Hematopoietic multipotent progenitor cell treated with erythropoietin and hydrocortisone succinate and interleukin-3 and kit ligand, for 15 days (in vitro differentiated cells): ENCODE measurements around the gene GLT1D1.
"Not testable (repeated sequence)": the region's sequence is repeated elsewhere in the genome, so short reads cannot be mapped to it uniquely, and the experiment has no call there.

Source experiments
- DNase-seq: peaks from one replicate; pipeline ENCODE4 v3.0.0-alpha.2; 2015; ENCODE audit warnings: low spot score

Gene GLT1D1

DNA sequence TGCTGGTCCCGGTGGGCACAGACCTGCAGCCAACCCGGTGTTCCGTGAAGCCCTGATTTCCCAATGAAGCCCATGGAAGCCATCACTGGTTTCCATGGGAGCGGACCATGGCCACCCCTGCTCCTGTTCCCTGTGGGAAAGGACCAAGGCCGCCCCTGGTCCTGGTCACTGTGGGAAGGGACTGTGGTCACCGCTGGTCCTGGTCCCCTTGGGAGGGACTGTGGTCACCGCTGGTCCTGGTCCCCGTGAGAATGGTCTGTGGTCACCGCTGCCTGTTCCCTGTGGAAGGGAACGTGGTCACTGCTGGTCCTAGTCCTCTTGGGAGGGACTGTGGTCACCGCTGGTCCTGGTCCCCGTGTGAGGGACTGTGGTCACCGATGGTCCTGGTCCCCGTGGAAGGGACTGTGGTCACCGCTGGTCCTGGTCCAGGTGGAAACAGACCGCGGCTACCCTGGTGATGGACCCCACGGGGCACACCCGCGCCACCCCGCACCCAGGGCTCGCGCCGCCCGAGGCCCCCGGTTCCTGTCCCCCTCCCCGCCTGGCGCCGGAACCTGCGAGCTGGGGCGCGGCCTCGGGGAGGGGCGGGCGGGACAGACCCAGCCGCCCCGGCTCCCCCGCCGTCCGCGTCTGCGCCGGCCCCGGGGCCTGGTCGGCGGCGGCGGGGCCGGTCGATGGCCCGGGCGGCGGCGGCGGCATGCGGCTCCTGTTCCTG lies at the start of gene GLT1D1:
GLT1D1 (plus strand) TSS at position 594 of the 715 bp plus-strand sequence; CDS start at position 698, 104 bp downstream.
- no peak for DNase-seq

- DNase-seq: no peak
These were observed 49.5 kb upstream of the GLT1D1 start for GRCh38 chr12:128803788-128804187.

DNA sequence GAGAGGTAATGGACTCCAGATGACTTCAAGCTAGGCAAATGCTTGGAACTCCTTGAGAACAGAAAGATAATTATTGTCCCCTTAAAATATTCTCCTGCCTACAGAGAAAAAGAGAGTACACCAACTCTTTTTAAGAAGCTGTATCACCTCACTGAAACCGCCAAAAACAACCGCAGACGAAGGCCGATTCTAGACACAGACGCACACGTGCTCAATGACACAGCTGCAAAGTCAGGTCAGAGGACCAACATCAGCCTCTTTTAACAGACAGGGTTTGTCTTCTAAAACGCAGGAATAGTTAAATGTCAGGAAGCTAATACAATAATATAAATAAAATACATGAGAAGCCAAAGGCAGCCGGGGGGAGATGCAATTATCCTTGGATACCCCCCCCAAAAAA lies 48.5 kb upstream of the GLT1D1 start:
- no peak for DNase-seq

DNA sequence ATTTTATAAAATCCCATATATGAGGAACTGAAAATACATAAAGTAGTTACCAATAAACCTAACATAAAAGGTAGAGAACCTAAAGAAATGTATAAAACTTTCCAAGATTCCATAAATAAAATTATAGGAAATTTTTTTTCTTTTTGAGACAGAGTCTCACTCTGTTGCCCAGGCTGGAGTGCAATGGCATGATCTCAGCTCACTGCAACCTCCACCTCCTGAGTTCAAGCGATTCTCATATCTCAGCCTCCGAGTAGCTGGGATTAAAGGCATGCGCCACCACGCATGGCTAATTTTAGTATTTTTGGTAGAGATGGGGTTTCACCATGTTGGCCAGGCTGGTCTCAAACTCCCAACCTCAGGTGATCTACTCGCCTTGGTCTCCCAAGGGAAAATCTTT lies 47.9 kb upstream of the GLT1D1 start:
- not testable (repeated sequence) for DNase-seq

DNA sequence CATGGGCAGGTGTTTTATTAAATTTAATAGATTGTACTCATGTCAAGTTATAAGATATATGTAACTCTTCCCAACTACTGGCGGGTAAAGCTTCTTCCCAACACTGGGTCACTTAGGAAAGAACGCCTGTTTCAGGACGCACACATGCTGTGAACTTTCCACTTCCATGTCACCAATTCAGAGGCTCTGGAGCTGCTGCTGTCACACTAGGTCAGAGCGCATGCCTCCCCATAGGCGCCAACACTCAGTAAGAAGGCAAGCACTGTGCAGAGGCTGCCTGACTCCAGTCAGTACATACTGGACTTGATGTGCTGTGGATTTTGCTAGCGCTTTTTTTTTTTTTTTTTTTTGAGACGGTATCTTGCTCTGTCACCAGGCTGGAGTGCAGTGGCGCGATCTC lies 46.7 kb upstream of the GLT1D1 start:
- no peak for DNase-seq

DNA sequence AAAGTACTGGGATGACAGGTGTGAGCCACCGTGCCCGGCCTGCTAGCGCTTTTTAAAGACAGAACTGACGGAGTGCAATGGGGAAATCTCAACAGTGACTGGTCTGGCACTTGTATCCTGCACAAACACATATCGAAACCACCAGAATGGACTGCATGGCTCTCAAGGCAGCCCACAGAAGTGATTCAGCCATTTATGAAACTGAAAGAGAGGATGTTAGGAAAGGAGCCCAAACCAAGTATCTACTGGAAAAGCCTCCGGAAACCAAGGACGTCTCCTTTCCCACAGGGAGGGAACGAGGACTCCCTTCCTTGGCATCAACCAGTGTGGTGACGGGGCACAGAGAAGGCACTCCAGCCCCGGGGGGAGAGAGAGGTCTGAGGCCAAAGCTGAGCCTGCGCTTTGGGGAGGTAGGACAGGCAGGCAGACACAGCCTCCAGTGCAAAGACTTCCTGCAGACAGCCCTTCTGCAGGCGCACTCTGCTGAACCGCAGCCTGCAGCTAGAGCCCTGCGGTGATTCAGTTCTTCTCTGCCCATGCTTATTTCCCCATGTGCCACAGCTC lies 46.0 kb upstream of the GLT1D1 start:
- no peak for DNase-seq

DNA sequence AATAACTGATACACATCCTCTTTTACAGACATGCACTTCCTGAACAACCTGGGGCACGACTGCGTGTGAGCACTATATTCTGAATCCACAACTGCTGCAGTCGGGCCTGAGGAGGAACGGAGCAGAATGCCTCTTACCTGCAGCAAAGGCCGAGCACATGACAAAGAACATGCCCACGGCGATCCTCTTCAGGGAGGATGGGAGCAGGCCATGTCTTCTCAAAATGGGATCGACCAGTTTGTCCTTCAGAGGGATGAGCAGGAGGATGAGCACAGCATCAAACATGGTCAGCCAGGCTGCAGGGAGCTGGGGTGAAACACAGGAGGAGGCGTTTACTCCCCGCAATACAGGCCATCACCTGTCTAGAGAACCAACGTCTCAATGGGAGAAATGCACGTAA lies 44.6 kb upstream of the GLT1D1 start:
- no peak for DNase-seq

DNA sequence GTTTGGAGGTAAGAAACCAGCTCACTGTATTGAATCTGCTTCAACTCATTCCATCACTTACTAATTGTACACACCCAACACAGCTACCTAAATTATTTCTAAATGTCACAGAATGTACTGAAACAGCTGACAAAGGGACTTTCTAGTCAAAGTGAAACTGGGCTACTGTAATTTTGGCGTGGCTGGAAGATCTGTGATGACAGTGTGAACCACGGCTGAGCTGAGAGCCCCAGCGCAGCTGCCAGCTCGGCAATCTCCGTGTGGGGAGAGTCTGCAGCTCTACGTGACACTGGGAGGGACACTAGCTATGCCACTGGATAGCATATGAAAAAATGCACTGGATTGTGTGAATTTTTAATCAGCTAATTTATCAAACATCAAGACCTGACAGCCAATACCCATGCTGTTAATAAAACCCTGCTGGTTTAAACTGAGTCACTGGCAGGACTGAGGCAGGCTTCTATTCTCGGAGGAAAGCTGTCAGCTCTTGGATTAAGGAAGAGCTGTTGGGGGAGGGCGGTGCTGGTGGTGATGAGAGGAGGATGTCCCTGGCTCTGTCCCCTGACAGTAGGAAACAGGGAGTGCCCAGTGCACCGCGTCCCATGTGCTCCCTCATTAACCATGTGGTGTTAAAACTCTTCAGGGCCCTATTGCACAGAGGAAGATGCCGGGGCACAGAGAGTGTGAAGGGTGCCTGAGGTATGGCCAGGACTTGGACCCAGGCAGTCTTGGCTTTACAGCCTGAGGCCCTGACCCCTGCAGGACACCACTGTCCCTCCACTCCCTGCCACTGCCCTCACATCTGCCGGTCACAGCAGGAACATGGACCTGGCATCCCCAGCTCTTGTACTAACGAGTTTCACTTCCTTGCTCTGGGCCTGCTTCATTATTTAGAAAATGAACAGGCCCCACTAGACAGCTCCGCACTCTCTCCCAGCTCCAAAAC lies 42.8 kb upstream of the GLT1D1 start:
- DNase-seq: no peak

GRCh38 chr12:128811806-128812205 lies 41.5 kb upstream of the GLT1D1 start:
- DNase-seq: no peak

GRCh38 chr12:128813392-128813791 lies 39.9 kb upstream of the GLT1D1 start:
- DNase-seq: no peak

DNA sequence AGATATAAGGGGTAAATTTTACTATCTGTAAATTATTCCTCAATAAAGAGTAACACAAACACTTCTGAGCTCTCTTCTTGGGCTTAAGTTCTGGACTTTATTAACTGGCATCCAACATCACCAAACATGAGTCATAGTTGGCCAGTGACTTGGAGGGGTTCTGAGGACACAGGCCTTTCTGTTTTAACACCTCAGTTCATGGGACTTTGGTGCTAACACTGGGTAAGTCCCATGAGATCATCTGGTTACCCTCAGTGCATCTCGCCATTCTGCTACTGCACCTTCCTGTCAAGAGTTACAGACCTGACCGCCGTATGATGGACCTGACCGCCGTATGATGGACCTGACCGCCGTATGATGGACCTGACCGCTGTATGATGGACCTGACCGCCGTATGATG lies 39.4 kb upstream of the GLT1D1 start:
- DNase-seq: no peak

- DNase-seq: no peak
These were observed 38.6 kb upstream of the GLT1D1 start for GRCh38 chr12:128814411-128815261.

GRCh38 chr12:128815779-128816642 lies 37.3 kb upstream of the GLT1D1 start:
- no peak for DNase-seq

DNA sequence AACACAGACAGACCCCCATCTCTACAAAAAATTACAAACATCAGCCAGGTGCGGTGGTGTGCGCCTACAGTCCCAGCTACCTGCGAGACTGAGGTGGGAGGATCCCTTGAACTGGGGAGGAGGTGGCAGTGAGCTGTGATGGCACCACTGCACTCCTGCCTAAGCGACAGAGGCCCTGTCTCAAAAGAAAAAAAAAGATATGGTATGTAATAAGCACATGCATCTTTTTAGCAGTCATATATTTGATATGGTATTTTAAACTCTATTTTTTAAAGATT lies 36.7 kb upstream of the GLT1D1 start:
- DNase-seq: no peak

DNA sequence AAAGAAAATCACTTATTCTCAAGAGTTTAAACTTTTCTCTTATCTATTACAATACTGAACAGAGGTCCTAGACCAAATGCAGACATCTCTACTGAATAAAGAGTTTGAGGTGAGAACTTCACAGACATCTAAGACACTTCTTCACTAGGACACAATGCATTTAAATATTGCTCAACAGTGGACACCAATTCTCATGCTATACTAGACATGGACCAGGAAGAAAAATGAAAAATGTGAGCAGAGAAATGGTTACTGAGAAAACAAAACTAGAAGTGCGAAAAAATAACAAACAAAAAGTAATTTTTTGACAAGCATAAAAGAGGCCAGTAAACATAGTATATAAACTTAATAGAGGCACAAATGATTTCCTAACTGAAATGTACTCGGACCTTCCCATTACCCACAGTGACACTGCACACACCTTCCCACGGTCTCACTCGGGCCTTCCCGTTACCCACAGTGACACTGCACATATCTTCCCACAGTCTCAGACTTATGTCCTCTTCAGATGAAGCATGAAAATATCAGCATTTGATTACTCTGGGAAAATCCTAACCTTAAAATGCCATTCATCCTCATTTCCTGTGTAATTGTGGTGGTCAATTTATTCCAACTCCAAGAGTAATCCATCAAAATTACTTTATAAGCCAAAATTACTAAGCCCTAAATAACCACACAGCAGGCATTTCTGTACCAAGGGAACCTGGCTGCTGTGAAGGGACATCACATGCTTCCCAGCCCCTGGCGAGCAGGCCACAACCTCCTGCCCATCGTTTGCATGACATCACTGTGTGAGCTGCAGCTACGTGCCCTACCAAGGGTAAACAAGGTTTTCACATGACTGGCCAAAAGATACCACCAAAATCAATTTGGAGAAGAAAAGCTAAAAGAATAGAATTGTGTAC lies 35.9 kb upstream of the GLT1D1 start:
- DNase-seq: no peak

DNA sequence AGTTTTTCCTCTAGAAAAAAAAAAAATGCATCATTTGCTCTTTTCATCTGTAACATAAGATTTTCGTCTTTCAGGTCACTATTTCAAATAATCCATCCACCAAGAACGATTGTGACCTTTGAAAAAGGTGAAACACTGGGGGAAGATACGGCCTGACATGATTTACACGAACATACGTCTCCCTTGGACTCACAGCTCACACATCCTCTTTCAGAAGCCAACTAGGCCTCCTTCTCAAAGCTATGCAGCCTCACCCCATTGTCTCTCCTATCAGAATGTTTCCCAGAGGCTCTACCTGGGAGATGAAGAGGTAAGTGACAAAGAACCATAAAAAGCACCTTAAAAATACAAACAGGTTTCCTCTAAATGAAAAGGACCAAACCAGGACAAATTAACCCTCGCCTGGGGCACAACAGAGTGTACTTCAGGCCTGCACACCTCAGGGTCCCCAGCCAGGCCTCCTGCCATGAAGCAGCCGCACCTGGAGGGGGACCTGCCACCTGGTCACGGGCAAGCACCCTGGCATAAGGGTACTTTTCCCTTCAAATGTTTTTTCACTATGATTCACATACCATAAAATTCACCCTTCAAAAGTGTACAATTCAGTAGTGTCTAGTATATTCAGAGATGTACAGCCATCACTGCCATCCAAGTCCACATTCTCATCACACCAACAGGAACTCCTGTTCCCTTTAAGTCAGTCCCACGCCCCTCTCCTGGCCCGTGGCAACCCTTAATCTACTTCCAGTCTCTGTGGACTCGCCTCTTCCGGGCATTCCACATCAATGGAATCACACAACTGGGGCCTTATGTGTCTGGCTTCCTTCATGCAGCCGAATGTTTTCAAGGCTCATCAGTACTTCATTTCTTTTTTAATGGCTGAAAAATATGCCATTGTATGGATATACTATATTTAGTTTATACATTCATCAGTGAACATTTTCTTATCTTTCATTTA lies 34.9 kb upstream of the GLT1D1 start:
- no peak for DNase-seq

DNA sequence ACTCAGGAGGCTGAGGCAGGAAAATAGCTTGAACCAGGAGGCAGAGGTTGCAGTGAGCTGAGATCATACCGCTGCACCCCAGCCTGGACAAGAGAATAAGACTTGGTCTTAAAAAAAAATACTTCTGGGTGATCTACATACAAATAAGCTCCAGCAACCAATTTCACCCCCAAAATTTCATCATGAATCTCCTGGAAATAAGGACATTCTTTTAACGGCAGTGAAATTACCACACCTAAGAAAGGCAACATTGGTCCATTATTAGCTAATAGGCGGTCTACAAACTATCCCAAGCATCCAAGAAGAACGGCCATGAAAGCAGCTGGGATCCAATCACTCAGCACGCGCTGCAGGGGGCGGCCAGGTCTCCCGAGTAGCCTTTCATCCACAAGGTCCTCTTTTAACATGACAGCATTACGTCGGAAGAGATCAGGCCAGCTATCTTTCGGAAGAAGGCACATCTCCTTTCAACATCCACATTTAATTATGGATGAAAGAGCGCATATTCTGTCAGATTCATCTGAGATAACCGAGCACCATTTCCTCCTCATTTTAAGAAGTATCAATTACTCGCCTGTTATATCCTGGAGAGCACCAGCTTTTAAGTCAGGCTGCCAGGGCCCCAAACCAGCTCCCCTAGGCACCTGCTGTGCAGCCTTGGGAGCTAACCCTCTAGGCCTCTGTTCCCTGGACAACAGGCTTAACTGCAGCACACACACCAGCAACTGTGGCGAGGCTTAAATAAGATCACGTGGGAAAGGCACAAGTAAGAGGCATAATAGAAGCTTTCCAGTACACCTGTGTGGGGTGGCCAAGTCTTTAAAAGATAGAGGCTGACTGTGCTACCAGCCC lies 33.8 kb upstream of the GLT1D1 start:
- no peak for DNase-seq

- no peak for DNase-seq
These were observed 33.0 kb upstream of the GLT1D1 start for GRCh38 chr12:128820253-128820652.
